SHP77 treated with DMSO at 0.1 percent for 48 hours (cell line): ENCODE measurements around the gene RAD50.
"Not testable (repeated sequence)": the region's sequence is repeated elsewhere in the genome, so short reads cannot be mapped to it uniquely, and the experiment has no call there.

Source experiments
- DNase-seq: peaks from one replicate; lab custom pipeline; 2025; lab: John Stamatoyannopoulos, UW

The RAD50 gene

DNA sequence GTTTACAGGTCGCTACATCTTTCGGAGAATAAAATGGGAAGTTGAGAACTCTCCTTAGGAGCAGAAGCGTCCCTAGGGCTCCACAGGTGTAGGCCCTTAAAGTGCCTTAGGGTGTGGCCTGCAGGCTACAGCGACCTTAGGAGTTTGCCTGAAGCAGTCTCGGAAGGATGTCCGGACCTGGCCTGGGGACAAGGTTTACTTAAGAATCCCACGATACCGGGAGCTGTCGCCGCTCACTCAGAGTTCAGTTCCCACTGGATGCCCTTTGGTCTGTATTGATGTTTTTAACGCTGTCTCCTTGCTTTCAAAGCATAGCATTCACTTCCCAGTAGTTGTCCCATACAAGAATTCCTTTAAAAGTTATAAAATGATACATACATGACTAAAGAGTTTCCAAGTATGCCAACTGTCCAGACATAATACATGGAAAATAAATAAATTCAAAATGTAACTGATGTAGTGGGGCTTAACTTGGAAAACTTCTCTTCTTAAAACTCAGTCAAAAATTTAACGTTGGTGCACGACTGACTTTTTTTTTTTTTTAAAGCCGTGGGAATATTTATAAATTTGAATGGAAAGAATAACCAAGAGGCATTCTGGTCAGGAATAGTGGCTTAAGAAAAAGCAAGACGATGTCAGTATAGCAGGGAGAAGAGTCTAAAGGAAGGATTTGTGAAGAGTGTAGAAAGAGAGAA, 848 bp downstream of the RAD50 start:
- DNase-seq: no peak

DNA sequence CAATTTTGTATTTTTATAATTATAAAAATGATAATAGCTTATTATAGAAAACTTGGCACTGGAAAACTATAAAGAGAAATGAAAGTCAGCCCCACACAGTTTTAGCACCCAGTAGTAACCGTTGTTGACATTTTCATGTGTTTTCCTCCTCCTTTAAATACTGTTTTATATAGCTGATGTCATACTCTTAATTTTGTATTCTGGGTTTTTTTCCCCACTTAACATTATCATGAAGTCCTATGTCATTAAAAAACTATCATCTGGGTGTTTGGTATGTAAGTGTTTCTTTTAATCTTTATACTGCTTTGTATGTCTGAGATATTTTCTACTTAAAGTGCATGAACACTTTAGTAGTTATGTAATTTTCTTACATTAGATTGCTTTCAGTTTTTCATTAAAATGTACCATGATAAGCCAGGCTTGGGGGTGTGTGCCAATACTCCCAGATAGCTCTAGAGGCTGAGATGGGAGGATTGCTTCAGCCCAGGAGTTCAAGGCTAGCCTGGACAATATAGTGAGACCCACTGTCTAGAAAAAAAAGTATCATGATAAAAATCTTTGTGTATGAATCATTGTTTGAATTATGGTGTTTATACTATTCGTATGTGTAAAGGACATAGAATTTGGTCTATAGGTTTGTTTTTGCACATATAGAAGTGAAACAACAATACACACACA, 2.7 kb downstream of the RAD50 start:
- no peak for DNase-seq

DNA sequence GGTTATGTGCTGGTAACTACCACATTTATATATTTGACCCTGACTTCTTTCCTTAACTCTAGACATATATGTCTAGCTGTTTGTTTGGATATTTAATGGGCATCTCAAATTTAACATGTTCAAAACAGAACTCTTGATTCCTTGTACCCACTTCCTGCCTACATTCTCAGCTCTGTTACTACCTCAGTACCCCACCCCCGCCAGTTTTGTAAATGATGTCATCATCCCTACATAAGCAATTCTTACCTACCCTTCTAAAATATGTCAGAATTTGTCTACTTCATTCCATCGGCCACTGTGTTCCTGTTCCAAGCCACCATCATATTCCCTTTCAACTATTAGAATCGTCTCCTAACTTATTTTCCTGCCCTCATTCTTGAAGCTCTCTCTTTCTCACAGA, 4.8 kb downstream of the RAD50 start:
- DNase-seq: no peak

DNA sequence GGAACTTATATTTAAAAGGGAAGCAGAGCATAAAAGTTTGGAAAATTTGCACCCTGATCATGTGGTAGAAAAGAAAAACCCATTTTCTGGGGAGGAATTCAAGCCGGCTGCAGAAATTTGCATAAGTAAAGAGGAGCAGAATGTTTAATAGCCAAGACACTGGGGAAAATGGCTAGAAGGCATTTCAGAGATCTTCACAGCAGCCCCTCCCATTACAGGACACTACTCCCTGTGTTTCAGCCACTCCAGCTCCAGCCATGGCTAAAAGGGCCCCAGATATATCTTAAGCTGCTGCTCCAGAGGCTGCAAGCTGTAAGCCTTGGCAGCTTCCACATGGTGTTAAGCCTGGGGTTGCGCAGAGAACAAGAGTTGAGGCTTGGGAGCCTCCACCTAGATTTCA, 7.8 kb downstream of the RAD50 start:
- DNase-seq: not testable (repeated sequence)

DNA sequence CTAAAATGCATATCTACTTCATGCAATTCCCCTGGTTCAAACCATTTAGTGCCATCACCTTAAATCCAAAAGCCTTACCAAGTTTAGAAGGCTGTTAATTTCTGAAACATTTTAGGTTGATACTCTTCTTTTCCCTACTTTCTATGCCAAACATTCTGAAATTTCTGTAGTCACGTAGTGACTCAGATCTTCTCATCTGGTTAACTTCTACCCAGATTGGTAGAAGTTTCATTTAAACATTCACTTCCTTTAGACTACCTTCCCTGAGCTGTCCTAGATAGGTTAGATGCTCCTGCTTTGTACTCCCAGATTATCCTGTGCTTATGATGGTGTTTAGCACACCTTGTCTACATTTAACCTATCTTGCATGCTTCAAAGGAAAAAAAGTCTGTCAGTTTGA, 9.9 kb downstream of the RAD50 start:
- no peak for DNase-seq

DNA sequence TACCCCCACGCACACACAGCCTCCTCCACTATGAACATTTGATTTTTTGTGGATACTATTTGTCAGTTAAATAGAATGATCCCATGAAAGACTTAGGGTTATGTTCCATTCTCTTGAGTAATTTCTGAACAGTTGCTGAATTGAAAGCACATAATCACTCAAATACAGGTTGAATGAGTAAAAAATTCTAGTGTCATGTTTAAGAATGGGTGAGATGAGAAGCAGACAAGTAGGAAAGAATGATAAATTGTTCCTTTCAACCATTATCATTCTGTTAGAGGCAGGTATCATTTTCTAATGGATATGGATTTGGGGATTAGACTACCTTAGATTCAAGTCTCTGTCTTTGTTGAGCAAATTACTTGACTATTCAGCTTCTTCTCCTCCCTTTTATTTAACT, 19.3 kb downstream of the RAD50 start:
- DNase-seq: no peak

DNA sequence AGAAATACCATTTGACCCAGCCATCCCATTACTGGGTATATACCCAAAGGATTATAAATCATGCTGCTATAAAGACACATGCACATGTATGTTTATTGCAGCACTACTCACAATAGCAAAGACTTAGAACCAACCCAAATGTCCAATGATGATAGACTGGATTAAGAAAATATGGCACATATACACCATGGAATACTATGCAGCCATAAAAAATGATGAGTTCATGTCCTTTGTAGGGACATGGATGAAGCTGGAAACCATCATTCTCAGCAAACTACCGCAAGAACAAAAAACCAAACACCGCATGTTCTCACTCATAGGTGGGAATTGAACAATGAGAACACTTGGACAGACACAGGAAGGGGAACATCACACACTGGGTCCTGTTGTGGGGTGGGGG, 27.8 kb downstream of the RAD50 start:
- not testable (repeated sequence) for DNase-seq

DNA sequence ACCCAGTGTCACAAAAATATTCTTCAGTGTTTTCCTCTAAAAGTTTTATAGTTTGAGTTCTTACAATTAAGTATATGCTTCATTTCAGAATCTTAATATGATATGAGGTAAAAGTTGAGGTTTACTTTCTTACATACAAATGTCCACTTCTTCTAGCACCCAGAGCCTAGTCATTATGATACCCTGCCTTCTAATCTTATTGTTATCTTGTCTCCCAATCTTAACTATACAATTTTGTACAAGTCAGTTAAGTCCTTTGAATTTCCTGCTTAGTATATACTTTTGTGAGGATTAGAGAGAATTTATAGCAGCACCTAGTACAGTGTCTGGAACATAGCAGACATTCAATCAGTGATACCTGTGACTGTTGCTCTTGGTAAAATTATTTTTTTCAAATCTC, 29.3 kb downstream of the RAD50 start:
- no peak for DNase-seq

DNA sequence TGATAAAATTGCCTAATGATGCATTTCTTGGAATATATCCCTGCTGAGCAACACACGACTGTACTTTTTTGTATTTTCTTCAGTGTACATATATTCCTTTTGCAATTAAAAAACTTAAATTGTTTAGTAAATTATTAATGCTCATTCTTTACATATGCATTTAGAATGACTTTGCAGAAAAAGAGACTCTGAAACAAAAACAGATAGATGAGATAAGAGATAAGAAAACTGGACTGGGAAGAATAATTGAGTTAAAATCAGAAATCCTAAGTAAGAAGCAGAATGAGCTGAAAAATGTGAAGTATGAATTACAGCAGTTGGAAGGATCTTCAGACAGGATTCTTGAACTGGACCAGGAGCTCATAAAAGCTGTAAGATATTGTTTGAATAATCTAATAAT, 32.7 kb downstream of the RAD50 start:
- no peak for DNase-seq

DNA sequence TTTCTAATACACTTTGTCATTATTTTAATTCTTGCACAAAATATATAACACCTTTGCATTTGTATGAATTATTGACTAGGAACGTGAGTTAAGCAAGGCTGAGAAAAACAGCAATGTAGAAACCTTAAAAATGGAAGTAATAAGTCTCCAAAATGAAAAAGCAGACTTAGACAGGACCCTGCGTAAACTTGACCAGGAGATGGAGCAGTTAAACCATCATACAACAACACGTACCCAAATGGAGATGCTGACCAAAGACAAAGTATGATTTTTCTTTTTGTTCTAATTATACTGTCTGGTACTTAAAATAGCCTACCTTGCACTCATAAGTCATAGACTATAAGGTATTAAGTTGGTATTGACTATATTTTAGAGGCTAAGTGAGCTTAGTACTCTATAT, 34.4 kb downstream of the RAD50 start:
- DNase-seq: no peak

DNA sequence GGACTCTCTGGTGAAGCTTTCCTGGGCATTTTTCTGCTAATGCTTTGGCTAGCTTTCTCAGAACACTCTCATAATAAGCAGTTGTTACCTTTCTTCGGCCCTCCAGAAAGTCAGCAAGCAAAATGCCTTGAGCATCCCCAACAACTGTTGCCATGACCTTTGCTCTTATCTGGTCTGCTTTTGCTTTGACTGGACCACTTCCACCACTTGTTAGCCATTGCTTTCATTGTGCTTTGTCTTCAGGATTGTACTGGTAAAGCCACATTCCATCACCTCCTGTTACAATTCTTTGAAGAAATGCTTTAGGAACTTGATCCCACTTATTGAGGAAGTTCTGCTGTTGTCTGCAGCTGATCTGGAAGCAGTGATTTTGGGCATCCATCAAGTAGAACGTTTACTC, 35.7 kb downstream of the RAD50 start:
- no peak for DNase-seq

DNA sequence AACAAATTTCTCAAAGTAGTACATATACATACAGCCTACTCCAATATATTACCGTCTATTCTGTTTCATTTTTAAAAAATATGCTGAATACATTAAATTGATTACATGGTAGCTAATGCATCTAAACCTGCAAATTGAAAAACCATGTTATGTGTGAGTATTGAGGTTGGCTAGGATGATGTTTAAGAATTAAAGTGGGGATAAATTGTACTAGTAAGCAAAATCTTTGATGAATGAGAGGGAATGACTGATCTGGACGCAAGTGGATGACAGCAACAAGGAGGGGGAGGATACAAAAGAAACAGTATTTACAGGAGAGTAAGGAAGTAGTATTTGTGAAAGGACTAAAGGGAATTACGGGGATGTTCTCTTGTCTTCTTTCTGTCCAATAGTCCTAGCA, 37.4 kb downstream of the RAD50 start:
- DNase-seq: no peak

DNA sequence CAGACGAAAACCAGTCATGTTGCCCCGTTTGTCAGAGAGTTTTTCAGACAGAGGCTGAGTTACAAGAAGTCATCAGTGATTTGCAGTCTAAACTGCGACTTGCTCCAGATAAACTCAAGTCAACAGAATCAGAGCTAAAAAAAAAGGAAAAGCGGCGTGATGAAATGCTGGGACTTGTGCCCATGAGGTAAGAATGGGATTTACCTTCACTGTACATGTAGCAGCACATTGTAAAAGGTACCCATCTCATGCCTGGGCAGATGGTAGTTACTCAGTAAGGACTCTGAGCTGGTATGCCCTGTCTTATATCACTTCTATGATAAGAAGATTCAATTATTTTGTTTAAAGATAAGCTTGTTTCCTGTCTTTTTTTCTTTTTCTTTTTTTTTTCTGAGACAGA, 38.8 kb downstream of the RAD50 start:
- no peak for DNase-seq

DNA sequence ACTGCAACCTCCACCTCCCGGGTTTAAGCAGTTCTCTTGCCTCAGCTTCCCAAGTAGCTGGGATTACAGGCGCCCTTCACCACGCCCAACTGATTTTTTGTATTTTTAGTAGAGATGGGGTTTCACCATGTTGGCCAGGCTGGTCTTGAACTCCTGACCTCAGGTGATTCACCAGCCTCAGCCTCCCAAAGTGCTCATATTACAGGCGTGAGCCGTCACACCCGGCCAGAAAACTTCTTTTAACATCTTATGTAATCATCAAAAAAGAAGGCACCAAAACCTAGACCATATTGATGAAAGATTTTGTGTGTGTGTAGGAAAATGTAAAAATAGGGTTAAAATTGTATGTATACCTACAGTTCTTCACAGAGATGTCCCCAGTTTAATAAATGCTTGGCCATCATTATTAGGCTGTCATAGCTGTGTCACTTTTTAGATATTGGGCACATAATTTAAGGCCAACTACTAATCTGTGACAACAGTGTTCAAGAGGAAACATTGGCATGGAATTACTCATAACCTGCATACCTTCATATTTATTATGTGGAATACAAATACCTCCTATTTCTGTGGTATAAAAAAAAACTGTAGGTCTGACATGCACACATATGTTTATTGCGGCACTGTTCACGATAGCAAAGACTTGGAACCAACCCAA, 44.4 kb downstream of the RAD50 start:
- DNase-seq: no peak

DNA sequence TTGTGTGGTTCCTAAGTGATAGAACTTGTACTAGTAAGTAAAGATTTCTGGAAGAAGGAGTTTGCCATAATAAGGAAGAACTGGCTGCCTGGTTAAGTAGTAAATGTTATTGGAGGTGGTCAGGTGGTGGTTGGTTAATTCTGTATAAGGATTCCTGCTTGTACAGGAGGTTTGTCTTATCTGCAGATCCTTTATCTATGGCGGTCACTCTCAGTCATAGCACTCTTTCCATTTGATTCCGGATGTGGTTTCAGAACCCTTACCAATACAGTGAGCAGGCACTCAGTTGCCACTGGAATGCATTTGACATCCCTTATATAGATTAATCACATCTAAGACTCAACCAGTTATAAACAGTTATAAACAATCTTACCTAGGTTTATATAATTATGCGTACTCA, 50.3 kb downstream of the RAD50 start:
- no peak for DNase-seq

DNA sequence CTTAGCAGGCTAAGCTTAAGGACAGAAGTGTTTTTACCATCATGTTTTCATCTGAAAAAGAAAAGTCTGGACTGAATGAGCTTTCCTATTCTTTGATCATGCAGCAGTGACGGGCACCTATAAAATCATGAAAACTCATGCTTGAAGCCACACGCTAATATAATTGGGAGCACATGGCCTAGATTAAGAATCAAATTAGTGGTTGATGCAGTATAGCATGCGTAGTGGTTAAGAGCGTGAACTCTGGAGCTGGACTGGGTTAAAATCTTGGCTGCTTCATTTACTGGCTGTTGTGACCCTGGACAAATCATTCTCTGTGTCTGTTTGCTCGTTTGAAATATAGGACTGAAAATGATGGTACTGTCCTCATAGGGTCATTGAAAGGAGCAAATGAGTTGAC, 51.3 kb downstream of the RAD50 start:
- DNase-seq: no peak

DNA sequence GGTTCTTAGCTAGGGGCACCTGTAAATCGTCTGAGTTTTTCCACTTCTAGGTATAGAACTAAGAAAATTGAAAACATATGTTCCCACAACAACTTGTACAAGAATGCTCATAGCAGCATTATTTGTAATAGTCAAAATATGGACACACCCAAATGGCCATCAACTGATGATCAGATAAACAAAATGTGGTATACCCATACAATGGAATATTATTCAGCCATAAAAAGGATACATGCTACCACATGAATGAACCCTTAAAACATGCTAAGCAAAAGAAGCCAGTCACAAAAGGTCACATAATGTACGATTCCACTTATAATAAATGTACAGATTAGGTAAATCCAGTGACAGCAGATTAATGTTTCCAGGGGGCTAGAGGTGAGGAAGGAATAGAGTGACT, 55.2 kb downstream of the RAD50 start:
- DNase-seq: no peak

DNA sequence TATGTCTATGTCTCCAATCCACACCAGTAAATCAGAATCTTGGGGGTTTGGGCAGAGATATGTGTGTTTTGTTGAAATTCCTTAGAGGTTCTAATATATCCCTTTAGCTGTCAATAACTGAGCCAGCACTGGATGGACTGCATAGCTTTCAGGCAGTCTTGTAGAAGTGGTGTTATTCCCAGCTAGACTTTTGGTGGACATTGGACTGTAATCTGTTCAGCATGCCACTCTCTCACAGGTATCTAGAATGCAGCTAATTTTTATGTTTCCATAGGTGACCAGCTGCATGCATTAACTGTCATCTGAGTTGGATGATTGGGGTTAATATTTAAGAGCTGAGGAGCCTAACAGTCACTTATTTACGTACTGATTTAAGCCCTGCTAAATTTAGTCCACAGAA, 56.1 kb downstream of the RAD50 start:
- DNase-seq: no peak

DNA sequence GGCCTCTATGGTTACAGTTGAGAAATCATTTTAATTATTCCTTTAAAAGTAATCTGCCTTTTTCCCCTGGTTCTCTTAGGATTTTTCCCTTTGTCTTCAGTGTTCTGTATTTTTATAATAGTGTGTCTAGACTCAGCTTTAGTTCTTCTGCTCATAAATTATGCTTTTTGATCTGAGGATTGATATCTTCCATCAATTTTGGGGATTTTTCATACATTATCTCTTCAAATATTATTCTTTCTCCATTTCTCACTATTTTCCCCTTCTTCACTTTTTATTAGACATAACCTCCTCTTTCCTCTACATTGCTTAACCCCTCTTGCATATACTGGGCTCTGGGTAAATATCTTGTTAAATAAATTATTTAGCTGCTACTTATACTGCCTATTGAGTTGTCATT, 64.9 kb downstream of the RAD50 start:
- no peak for DNase-seq

DNA sequence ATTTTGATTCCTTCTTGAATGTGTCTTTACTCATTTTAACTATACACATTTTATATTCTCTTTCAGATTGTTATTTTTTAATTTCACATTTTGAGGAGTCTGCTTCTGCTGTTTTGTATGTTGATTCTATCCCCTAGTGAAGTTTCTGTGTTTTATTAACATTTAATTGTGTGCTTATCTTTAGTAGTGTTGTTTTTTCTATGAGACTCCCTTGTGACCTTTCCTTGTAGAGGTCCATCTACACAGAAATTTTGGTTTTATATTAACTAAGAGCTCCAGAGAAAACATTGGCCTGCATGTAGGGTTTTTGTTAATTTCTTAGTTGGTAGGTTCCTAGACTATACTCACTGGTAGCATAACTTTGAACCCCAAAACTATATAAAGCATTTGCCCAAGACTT, 65.8 kb downstream of the RAD50 start:
- DNase-seq: no peak

DNA sequence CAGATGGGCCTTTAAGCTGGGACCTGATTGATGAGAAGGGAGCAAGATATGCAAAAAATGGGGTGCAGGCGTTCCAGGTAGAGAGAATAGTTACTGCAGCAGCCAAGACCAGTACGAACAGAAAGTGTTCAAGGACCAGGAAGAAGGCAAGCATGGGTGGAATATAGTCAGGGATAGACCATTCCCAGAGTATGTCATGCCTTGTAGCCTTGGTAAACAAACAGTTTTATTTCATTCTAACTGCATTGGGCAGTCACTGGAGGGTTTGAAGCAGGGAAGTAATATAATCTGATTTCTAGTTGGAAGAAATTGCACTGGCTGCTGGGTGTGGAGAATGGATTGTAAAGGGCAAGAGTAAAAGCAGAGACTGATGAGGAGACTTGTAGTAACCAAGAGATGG, 70.7 kb downstream of the RAD50 start:
- DNase-seq: no peak

DNA sequence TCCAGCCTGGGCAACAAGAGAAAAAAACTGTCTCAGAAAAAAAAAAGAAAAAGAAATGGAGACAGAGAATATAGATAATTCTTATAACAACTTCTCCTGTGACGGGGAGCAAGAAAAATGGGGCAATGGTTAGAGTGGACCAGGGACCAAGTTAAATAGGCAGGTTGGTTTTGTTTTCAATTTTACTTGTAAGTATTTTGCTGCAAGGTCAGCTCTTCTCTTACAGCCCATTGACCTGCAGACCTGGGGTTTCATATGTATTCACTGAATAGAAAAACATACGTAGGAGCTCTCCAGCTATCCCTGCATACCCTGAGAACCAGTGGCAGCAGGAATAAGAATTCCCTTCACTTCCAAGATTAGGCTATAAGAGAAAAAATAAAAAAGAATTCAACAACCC, 72.0 kb downstream of the RAD50 start:
- no peak for DNase-seq

DNA sequence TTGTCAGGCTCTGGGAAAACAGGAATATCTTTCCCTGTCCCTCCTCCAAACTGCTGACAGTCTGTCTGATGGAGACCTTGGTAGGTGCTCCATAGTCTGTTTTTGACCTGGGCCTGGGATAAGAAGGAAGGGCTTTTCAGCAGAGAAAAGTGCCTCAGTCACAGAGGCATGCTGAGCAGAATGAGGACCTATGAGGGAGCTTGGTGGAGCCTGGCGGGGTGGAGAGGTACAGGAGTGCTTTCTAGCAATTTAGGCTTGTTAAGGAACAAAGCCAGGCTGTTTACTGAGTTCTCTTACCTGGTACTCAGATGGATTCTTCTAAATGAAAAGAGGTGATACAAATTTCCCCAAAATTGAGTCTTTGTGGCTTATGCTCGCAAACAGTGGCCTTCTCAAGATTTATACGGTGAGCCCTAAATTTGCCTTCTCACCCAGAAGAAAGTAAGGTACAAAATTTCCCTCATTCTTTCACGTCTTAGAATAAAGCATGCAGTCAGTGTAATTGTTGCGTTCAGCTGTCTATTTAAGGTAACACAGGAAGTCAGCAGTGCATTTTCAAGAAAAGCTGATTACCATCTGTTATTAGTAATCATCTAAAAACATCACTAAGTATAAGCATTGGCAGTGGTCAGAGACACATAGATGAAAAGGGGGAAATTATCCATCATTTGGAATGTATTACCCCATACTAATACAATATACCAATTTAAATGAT, 72.6 kb downstream of the RAD50 start:
- no peak for DNase-seq
